Jurkat, Clone E6-1 (cell line): ENCODE data around the gene LTA4H.
"Not testable (repeated sequence)": the region's sequence is repeated elsewhere in the genome, so short reads cannot be mapped to it uniquely, and the experiment has no call there.

Source experiments
- DNase-seq: peaks from one replicate; pipeline ENCODE4 v3.0.0-alpha.2; 2011; ENCODE audit warnings: low read depth, low spot score
- H3K4me3 ChIP-seq: 2 replicates; pipeline ENCODE4 v1.5.1; 2011; ENCODE audit warnings: mild to moderate bottlenecking, low read length, control low read depth, moderate library complexity

Gene LTA4H

GRCh38 chr12:95974358-95974757, 61.0 kb downstream of the LTA4H start:
- DNase-seq, result no peak
- H3K4me3 ChIP-seq, result no peak overlapping the region

DNA sequence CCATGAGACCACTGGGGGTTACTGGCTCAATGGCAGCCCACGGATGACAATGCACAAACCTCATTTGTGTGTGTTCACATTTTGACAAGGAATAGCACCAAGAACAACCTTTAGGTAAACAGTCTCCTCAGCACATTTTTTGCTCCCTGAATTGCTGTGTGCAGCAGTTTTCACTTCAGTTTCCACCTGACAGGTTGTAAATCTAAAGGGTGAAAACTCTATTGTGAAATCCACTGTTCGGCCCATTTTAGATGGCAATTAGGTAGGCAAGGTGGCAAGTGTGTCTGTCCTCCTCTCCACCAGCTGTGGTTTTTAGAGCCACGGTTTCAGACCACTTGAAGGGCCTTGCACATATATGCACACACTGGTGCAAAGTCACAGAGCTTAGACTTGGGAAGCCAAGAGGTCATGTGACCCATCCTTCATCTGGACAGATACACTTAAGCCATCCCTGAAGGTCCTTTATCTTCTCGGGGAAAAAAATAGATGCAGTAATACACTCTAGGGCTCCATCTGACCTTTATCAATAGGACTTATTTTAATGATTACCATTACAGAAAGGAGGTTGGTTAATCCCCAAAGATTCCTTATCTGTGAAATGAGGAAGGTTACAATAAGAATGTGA, 62.4 kb downstream of the LTA4H start:
- no peak for DNase-seq

GRCh38 chr12:95970905-95971304, 64.5 kb downstream of the LTA4H start:
- no peak overlapping the region for H3K4me3 ChIP-seq
- DNase-seq, result no peak

More for the DNA sequence above, 62.4 kb downstream of the LTA4H start:
- no peak overlapping the region for H3K4me3 ChIP-seq

GRCh38 chr12:95969116-95969515, 66.3 kb downstream of the LTA4H start:
- DNase-seq, H3K4me3 ChIP-seq: not testable (repeated sequence)

GRCh38 chr12:95967301-95967700, 68.1 kb downstream of the LTA4H start:
- H3K4me3 ChIP-seq, result no peak overlapping the region
- no peak for DNase-seq

DNA sequence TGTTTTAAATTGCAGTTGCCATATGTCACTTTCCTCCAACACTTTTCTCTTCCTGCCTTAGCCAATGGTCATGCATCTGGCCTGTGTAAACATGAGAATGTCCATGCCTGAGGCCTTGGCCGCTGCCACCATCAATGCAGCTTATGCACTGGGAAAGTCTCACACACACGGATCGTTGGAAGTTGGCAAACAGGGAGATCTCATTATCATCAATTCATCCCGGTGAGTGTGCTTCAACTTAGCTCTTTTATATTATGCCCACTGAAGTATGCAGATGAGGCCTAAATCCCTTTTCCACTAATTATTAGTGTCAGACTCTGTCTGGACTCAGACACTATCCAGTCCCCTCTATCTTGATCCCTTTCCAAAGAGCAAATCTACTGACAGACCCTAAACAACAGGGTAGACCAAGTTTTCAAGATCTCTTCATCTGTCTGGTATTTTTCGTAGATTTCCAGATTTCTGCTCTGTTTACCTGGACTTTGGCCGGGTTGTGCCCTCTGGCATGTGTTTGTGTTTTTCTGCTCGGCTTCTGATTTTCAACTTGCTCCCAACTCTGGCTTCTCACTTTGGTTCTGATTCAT, 69.0 kb downstream of the LTA4H start:
- no peak for DNase-seq
- no peak overlapping the region for H3K4me3 ChIP-seq

- DNase-seq, result no peak
- no peak overlapping the region for H3K4me3 ChIP-seq
Observed at GRCh38 chr12:95963096-95963495, 72.3 kb downstream of the LTA4H start.

DNA sequence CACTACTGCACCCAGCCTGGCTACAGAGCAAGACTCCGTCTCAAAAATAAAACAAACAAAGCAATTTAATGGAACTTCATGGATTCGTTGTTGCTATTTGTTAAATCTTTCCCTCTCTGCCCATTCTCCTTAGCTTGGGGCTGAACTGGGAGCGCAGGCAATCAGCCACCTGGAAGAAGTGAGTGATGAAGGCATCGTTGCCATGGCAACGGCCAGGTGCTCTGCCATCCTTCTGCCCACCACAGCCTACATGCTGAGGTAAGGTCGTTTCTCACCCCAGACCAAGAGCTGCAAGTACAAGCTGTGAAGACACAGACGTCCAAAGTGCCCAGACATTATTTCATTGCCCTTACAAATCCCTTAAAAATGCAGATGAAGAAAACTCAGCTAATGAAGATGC, 73.2 kb downstream of the LTA4H start:
- H3K4me3 ChIP-seq, result no peak overlapping the region
- no peak for DNase-seq

- no peak overlapping the region for H3K4me3 ChIP-seq
- DNase-seq, result no peak
Observed at GRCh38 chr12:95960241-95960640, 75.1 kb downstream of the LTA4H start.

- DNase-seq, result no peak
- no peak overlapping the region for H3K4me3 ChIP-seq
Observed at GRCh38 chr12:95959107-95959506, 76.3 kb downstream of the LTA4H start.

GRCh38 chr12:95956557-95957145, 78.7 kb downstream of the LTA4H start:
- no peak for DNase-seq
- no peak overlapping the region for H3K4me3 ChIP-seq

GRCh38 chr12:95955549-95956159, 79.7 kb downstream of the LTA4H start:
- H3K4me3 ChIP-seq, result no peak overlapping the region
- DNase-seq, result no peak

DNA sequence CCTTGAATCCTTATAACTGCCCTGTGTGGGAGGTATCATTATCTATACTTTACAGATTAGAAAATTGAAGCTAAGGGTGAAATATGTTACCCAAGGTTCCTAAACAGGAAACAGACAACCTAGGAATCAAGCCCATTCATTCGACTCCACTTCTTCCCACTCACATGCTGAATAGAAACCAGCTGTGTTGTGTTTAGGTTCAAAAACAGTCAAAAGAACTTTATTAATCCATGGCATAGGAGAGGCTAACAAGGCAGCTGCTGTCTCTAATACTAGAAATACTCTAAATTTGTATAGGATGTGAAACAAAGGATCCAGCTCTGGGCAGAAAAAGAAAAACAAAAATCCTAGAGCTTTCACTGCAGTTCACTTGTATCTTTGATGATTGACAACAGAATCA, 82.4 kb downstream of the LTA4H start:
- no peak overlapping the region for H3K4me3 ChIP-seq
- DNase-seq, result no peak

GRCh38 chr12:95951515-95951914, 83.9 kb downstream of the LTA4H start:
- no peak for DNase-seq
- no peak overlapping the region for H3K4me3 ChIP-seq
